ENCODE data around the gene EVI5. TPM values are rescaled to one million over a fixed set of nuclear protein-coding genes. Genes with fewer than 3 reads are reported as not detected.

Gene EVI5
- polyA plus RNA-seq, 1 donor from 2014 or later, result 8.5 TPM

- Histone ChIP-seq H3K36me3 (ENCODE audit: insufficient read depth, low read length) (no peaks in the 10 kb centered on the region), H4K20me1 (ENCODE audit: insufficient read depth) (no peaks in the 10 kb centered on the region), H3K9me2 (ENCODE audit: insufficient read depth, low read length) (no peaks in the 10 kb centered on the region), H3K4me3 (ENCODE audit: low read length) (no peak overlapping the region), H3K27me3 (ENCODE audit: insufficient read depth, low read depth, low read length) (no peaks in the 10 kb centered on the region), H2AFZ (ENCODE audit: low read depth, low read length) (no peak overlapping the region), H3K4me2 (ENCODE audit: low read length) (no peak overlapping the region), H3K79me2 (replicated peaks; ENCODE audit: insufficient read depth, low read length) (no peaks in the 10 kb centered on the region), H3F3A (ENCODE audit: insufficient read depth, low read length, poor library complexity, severe bottlenecking) (no peaks in the 10 kb centered on the region), H3K9me3 (ENCODE audit: low read length) (no peaks in the 10 kb centered on the region), H3K9ac (ENCODE audit: low read length) (no peak overlapping the region), H3K27ac (ENCODE audit: low read length) (no peak overlapping the region)
- TF ChIP-seq POLR2AphosphoS5 (IDR thresholded peaks at IDR 0.05) (no peak), TAF1 (IDR thresholded peaks at IDR 0.05; ENCODE audit: low read depth) (no peak), RAD21 (conservative IDR thresholded peaks at IDR 0.05) (no peak), REST (IDR thresholded peaks at IDR 0.05; ENCODE audit: borderline replicate concordance) (no peak), SMC3 (conservative IDR thresholded peaks at IDR 0.05; ENCODE audit: poor library complexity) (no peak), EZH2 (IDR thresholded peaks at IDR 0.05; ENCODE audit: borderline replicate concordance, insufficient read depth, low read length, poor library complexity, severe bottlenecking) (no peak), EP300 (conservative IDR thresholded peaks at IDR 0.05; ENCODE audit: poor library complexity, severe bottlenecking) (no peak), MXI1 (conservative IDR thresholded peaks at IDR 0.05; ENCODE audit: poor library complexity, severe bottlenecking) (no peak)
- TF ChIP-seq, protein P1, sequence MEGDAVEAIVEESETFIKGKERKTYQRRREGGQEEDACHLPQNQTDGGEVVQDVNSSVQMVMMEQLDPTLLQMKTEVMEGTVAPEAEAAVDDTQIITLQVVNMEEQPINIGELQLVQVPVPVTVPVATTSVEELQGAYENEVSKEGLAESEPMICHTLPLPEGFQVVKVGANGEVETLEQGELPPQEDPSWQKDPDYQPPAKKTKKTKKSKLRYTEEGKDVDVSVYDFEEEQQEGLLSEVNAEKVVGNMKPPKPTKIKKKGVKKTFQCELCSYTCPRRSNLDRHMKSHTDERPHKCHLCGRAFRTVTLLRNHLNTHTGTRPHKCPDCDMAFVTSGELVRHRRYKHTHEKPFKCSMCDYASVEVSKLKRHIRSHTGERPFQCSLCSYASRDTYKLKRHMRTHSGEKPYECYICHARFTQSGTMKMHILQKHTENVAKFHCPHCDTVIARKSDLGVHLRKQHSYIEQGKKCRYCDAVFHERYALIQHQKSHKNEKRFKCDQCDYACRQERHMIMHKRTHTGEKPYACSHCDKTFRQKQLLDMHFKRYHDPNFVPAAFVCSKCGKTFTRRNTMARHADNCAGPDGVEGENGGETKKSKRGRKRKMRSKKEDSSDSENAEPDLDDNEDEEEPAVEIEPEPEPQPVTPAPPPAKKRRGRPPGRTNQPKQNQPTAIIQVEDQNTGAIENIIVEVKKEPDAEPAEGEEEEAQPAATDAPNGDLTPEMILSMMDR (IDR thresholded peaks at IDR 0.05; ENCODE audit: poor library complexity, severe bottlenecking), result no peak
Observed at GRCh38 chr1:92790867-92791266, 6.0 kb upstream of the EVI5 start.

GRCh38 chr1:92790081-92790480 lies 5.2 kb upstream of the EVI5 start:
- no peaks in the 10 kb centered on the region for H3K79me2 ChIP-seq (replicated peaks; ENCODE audit: insufficient read depth, low read length)
- TF ChIP-seq MXI1 (conservative IDR thresholded peaks at IDR 0.05; ENCODE audit: poor library complexity, severe bottlenecking) (no peak), SMC3 (conservative IDR thresholded peaks at IDR 0.05; ENCODE audit: poor library complexity) (no peak), POLR2AphosphoS5 (IDR thresholded peaks at IDR 0.05) (no peak), EP300 (conservative IDR thresholded peaks at IDR 0.05; ENCODE audit: poor library complexity, severe bottlenecking) (no peak), RAD21 (conservative IDR thresholded peaks at IDR 0.05) (no peak), TAF1 (IDR thresholded peaks at IDR 0.05; ENCODE audit: low read depth) (no peak), REST (IDR thresholded peaks at IDR 0.05; ENCODE audit: borderline replicate concordance) (no peak), EZH2 (IDR thresholded peaks at IDR 0.05; ENCODE audit: borderline replicate concordance, insufficient read depth, low read length, poor library complexity, severe bottlenecking) (no peak)
- TF ChIP-seq, protein P1 (IDR thresholded peaks at IDR 0.05; ENCODE audit: poor library complexity, severe bottlenecking), result no peak
- H3K9ac ChIP-seq (ENCODE audit: low read length), result no peak overlapping the region
- no peak overlapping the region for H3K27ac ChIP-seq (ENCODE audit: low read length)
- H2AFZ ChIP-seq (ENCODE audit: low read depth, low read length), result no peak overlapping the region
- H3K36me3 ChIP-seq (ENCODE audit: insufficient read depth, low read length), result no peaks in the 10 kb centered on the region
- no peak overlapping the region for H3K4me2 ChIP-seq (ENCODE audit: low read length)
- no peaks in the 10 kb centered on the region for H3F3A ChIP-seq (ENCODE audit: insufficient read depth, low read length, poor library complexity, severe bottlenecking)
- H3K9me3 ChIP-seq (ENCODE audit: low read length), result no peaks in the 10 kb centered on the region
- H3K27me3 ChIP-seq (ENCODE audit: insufficient read depth, low read depth, low read length), result no peaks in the 10 kb centered on the region
- no peaks in the 10 kb centered on the region for H4K20me1 ChIP-seq (ENCODE audit: insufficient read depth)
- no peaks in the 10 kb centered on the region for H3K9me2 ChIP-seq (ENCODE audit: insufficient read depth, low read length)
- H3K4me3 ChIP-seq (ENCODE audit: low read length), result no peak overlapping the region
